ENCODE data around the gene FOXK2.

Gene FOXK2

GRCh38 chr17:82613283-82614094, 94.0 kb downstream of the FOXK2 start:
- H3K9ac ChIP-seq (ENCODE audit: low read length in 2 of 2) = no peak overlapping the region
- H3K9me3 ChIP-seq (ENCODE audit: control insufficient read depth in 2 of 2, low read length in 2 of 2) = no peaks in the 10 kb centered on the region
- no peak overlapping the region for H3K4me3 ChIP-seq (ENCODE audit: low read length in 2 of 2)
- no peak overlapping the region for H3K27ac ChIP-seq (ENCODE audit: low read length)
- H3K27me3 ChIP-seq (ENCODE audit: control insufficient read depth in 1 of 2, insufficient read depth in 2 of 2, low read length in 2 of 2) = no peaks in the 10 kb centered on the region
- peaks cover 31 to 39% of the 10 kb centered on the region in 2 donors for H3K36me3 ChIP-seq (ENCODE audit: control insufficient read depth in 2 of 2, insufficient read depth in 2 of 2, low read length in 2 of 2)
- no peaks in the 10 kb centered on the region for H3K4me1 ChIP-seq (ENCODE audit: control insufficient read depth, insufficient read depth, low read length)

DNA sequence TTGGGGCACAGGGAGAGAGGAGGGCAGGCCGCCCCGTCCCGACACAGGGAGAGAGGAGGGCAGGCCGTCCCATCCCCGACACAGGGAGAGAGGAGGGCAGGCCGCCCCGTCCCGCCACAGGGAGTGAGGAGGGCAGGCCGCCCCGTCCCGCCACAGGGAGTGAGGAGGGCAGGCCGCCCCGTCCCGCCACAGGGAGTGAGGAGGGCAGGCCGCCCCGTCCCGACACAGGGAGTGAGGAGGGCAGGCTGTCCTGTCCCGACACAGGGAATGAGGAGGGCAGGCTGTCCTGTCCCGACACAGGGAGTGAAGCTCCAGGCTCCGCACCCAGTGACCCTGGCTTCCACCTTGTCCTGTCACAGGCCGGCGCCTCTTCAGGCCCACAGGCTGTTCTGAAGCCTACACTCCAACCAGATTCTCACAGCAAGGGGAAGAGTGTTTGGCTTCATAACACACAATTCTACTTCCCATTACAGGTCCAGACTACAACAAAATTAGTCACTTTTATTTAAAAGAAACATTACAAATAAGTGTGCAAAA, 94.6 kb downstream of the FOXK2 start:
- no peaks in the 10 kb centered on the region for H3K27me3 ChIP-seq (ENCODE audit: control insufficient read depth in 1 of 2, insufficient read depth in 2 of 2, low read length in 2 of 2)
- no peak overlapping the region for H3K27ac ChIP-seq (ENCODE audit: low read length)

DNA sequence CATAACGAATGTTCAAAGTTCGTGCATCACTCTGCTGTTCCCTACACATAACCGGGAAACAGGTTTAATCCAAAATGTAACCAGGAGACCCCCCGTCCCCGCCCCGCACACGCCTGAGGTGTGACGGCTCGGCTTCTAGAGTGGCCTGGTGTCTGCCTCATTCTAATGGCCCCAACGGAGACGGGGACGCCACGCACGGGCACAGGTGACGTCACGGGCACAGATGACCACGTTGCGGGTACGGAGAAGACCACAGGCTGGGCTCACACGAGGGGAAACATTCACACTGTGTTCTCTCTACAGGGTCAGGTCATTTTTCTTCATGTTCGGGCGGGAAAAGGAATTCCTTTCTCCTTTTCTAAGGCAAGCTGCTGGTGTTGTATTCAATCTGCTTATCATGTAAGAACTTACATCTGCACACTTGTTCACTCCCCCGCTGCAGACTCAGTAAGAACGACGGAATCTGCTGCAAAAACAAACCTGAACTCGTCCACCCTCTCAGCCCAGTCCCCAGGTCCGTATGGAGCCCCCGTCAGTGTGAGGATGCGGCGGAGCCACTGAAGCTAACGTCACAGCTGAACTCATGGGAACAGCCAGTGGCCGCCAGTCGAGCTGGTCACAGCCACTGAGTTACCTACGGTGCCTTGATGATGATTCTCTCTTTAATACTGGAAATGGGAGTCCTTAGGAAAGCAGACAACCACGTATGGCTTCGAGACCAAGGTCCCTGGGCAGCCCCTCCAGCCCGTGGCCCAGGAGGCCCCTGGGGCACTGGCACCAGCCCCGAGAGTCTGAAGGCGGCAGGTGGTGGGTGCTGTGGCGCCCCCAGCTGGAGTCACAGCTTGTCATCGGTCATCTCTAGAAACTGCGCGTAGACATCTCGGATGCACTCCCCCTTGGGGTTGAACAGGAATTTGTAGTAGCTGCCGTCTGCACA, 95.8 kb downstream of the FOXK2 start:
- H3K9ac ChIP-seq (ENCODE audit: low read length in 2 of 2) = no peak overlapping the region
- no peaks in the 10 kb centered on the region for H3K9me3 ChIP-seq (ENCODE audit: control insufficient read depth in 2 of 2, low read length in 2 of 2)
- peaks cover 37 to 45% of the 10 kb centered on the region in 2 donors for H3K36me3 ChIP-seq (ENCODE audit: control insufficient read depth in 2 of 2, insufficient read depth in 2 of 2, low read length in 2 of 2)
- no peaks in the 10 kb centered on the region for H3K27me3 ChIP-seq (ENCODE audit: control insufficient read depth in 1 of 2, insufficient read depth in 2 of 2, low read length in 2 of 2)
- H3K4me3 ChIP-seq (ENCODE audit: low read length in 2 of 2) = no peak overlapping the region
- H3K27ac ChIP-seq (ENCODE audit: low read length) = no peak overlapping the region
- no peaks in the 10 kb centered on the region for H3K4me1 ChIP-seq (ENCODE audit: control insufficient read depth, insufficient read depth, low read length)

More for the DNA sequence above, 94.6 kb downstream of the FOXK2 start:
- H3K36me3 ChIP-seq (ENCODE audit: control insufficient read depth in 2 of 2, insufficient read depth in 2 of 2, low read length in 2 of 2) = peaks cover 38 to 41% of the 10 kb centered on the region in 2 donors
- no peaks in the 10 kb centered on the region for H3K9me3 ChIP-seq (ENCODE audit: control insufficient read depth in 2 of 2, low read length in 2 of 2)
- no peak overlapping the region for H3K9ac ChIP-seq (ENCODE audit: low read length in 2 of 2)
- H3K4me1 ChIP-seq (ENCODE audit: control insufficient read depth, insufficient read depth, low read length) = no peaks in the 10 kb centered on the region
- no peak overlapping the region for H3K4me3 ChIP-seq (ENCODE audit: low read length in 2 of 2)

- no peaks in the 10 kb centered on the region for H3K27me3 ChIP-seq (ENCODE audit: control insufficient read depth in 1 of 2, insufficient read depth in 2 of 2, low read length in 2 of 2)
- H3K4me3 ChIP-seq (ENCODE audit: low read length in 2 of 2) = no peak overlapping the region
- H3K9ac ChIP-seq (ENCODE audit: low read length in 2 of 2) = no peak overlapping the region
- H3K36me3 ChIP-seq (ENCODE audit: control insufficient read depth in 2 of 2, insufficient read depth in 2 of 2, low read length in 2 of 2) = peaks cover 42 to 46% of the 10 kb centered on the region in 2 donors
- no peaks in the 10 kb centered on the region for H3K4me1 ChIP-seq (ENCODE audit: control insufficient read depth, insufficient read depth, low read length)
- no peaks in the 10 kb centered on the region for H3K9me3 ChIP-seq (ENCODE audit: control insufficient read depth in 2 of 2, low read length in 2 of 2)
- H3K27ac ChIP-seq (ENCODE audit: low read length) = no peak overlapping the region
Measured at GRCh38 chr17:82616021-82616711, 96.6 kb downstream of the FOXK2 start.

DNA sequence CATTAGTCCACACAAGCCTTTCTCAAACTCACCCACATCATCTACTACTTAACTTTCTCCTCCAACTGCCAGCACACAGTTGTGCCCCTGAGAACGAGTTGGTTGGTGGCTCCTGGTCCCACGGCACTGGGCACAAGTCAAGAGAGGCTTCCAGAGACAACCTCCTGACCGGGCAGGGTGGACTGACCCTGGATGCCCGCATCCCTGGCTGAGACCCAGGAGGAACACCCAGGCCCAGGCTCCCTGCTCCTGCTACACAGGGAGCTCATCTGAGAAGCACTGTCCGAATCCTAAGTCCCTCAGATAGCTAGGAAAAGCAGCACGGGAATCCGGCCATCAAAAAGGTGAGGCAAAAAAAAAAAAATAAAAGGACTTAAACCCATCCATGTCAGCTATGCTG, 99.7 kb downstream of the FOXK2 start:
- H3K36me3 ChIP-seq (ENCODE audit: control insufficient read depth in 2 of 2, insufficient read depth in 2 of 2, low read length in 2 of 2) = peaks cover 50 to 54% of the 10 kb centered on the region in 2 donors

DNA sequence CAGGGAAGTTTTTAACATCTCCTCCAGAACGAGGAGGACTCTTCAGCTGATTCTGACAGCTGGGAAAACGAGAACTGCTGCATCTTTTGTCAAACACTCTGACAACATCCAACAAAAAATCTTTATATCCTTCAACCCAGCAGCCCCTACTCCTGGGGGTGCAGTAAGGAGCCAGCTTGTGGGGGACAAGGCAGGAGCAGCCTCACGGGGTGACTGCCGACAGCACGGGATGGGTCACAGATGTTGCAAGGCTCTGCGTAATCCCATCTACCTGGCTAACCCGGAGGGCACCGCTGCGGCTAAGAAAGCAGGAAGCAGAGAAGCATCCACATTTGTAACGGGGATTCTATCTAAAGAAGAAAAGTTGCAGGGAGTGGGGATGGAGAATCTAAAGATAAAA, 100.1 kb downstream of the FOXK2 start:
- Histone ChIP-seq H3K27me3 (ENCODE audit: control insufficient read depth in 1 of 2, insufficient read depth in 2 of 2, low read length in 2 of 2) (no peaks in the 10 kb centered on the region), H3K4me3 (ENCODE audit: low read length in 2 of 2) (no peak overlapping the region), H3K27ac (ENCODE audit: low read length) (no peak overlapping the region), H3K4me1 (ENCODE audit: control insufficient read depth, insufficient read depth, low read length) (no peaks in the 10 kb centered on the region), H3K9me3 (ENCODE audit: control insufficient read depth in 2 of 2, low read length in 2 of 2) (no peaks in the 10 kb centered on the region), H3K9ac (ENCODE audit: low read length in 2 of 2) (no peak overlapping the region), H3K36me3 (ENCODE audit: control insufficient read depth in 2 of 2, insufficient read depth in 2 of 2, low read length in 2 of 2) (peaks cover 50 to 54% of the 10 kb centered on the region in 2 donors)

More for the DNA sequence above, 99.7 kb downstream of the FOXK2 start:
- Histone ChIP-seq H3K27me3 (ENCODE audit: control insufficient read depth in 1 of 2, insufficient read depth in 2 of 2, low read length in 2 of 2) (no peaks in the 10 kb centered on the region), H3K9me3 (ENCODE audit: control insufficient read depth in 2 of 2, low read length in 2 of 2) (no peaks in the 10 kb centered on the region), H3K27ac (ENCODE audit: low read length) (no peak overlapping the region), H3K4me1 (ENCODE audit: control insufficient read depth, insufficient read depth, low read length) (no peaks in the 10 kb centered on the region), H3K9ac (ENCODE audit: low read length in 2 of 2) (no peak overlapping the region), H3K4me3 (ENCODE audit: low read length in 2 of 2) (no peak overlapping the region)

DNA sequence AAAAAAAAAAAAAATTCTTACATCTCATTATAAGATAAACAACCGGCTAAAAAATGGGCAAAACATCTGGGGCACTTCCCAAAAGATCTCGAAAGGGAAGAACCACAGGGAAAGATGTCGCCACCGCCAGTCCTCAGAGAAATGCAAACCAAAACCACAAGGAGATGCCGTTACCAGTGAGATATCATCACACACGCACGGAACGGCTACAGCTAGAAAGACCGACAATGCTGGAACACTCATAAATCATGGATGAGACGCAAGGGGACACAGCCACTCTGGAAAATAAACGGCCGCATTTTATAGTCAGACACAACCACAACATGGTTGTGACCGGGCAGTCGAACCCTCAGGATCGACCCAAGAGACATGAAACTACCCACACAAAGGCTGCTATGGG, 104.2 kb downstream of the FOXK2 start:
- H3K27me3 ChIP-seq (ENCODE audit: control insufficient read depth in 1 of 2, insufficient read depth in 2 of 2, low read length in 2 of 2) = no peaks in the 10 kb centered on the region
- H3K9ac ChIP-seq (ENCODE audit: low read length in 2 of 2) = no peak overlapping the region
- no peak overlapping the region for H3K27ac ChIP-seq (ENCODE audit: low read length)
- H3K4me1 ChIP-seq (ENCODE audit: control insufficient read depth, insufficient read depth, low read length) = no peaks in the 10 kb centered on the region
- H3K36me3 ChIP-seq (ENCODE audit: control insufficient read depth in 2 of 2, insufficient read depth in 2 of 2, low read length in 2 of 2) = peaks cover 46 to 49% of the 10 kb centered on the region in 2 donors
- H3K9me3 ChIP-seq (ENCODE audit: control insufficient read depth in 2 of 2, low read length in 2 of 2) = no peaks in the 10 kb centered on the region
- H3K4me3 ChIP-seq (ENCODE audit: low read length in 2 of 2) = no peak overlapping the region

DNA sequence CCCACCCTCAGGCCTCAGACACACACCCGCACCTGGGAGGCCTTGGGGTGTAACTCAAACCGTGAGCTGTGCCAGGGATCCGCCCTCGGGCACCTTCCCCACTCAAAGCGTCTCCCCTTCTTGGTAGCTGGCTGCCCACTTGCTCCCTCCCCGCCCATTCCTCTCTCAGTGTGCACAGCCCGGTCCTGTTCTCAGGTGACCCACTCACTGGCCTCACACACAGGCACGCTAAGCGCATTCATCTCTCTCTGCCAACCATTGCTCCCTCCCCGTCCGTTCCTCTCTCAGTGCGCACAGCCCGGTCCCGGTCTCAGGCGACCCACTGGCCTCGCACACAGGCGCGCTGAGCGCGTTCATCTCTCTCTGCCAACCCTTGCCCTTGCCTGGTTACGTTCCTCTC, 107.9 kb downstream of the FOXK2 start:
- Histone ChIP-seq H3K36me3 (ENCODE audit: control insufficient read depth in 2 of 2, insufficient read depth in 2 of 2, low read length in 2 of 2) (peaks cover 28 to 45% of the 10 kb centered on the region in 2 donors), H3K27ac (ENCODE audit: low read length) (no peak overlapping the region), H3K9ac (ENCODE audit: low read length in 2 of 2) (no peak overlapping the region), H3K4me1 (ENCODE audit: control insufficient read depth, insufficient read depth, low read length) (no peaks in the 10 kb centered on the region), H3K4me3 (ENCODE audit: low read length in 2 of 2) (no peak overlapping the region), H3K9me3 (ENCODE audit: control insufficient read depth in 2 of 2, low read length in 2 of 2) (no peaks in the 10 kb centered on the region), H3K27me3 (ENCODE audit: control insufficient read depth in 1 of 2, insufficient read depth in 2 of 2, low read length in 2 of 2) (no peaks in the 10 kb centered on the region)

DNA sequence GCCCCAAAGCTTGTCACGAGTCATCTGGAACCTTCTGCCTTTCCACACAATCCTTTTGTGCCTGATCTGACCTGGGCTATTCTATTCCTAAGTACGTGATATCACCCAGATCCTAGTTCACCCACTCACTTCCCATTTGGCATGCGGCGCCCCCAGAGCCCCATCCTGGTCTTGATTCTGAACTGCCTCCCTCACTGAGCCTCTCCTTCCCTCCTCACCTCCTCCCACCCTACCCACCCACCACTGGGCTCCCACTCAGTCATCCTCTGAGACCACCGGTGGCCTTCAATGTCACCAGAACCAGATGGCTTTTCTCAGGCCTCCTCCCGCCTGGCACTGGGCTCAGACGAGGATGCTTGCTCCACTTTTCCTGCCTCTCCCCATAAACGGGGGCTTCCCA, 110.2 kb downstream of the FOXK2 start:
- Histone ChIP-seq H3K4me1 (ENCODE audit: control insufficient read depth, insufficient read depth, low read length) (no peaks in the 10 kb centered on the region), H3K4me3 (ENCODE audit: low read length in 2 of 2) (no peak overlapping the region), H3K36me3 (ENCODE audit: control insufficient read depth in 2 of 2, insufficient read depth in 2 of 2, low read length in 2 of 2) (peaks cover 27 to 45% of the 10 kb centered on the region in 2 donors), H3K27ac (ENCODE audit: low read length) (no peak overlapping the region), H3K9ac (ENCODE audit: low read length in 2 of 2) (no peak overlapping the region), H3K9me3 (ENCODE audit: control insufficient read depth in 2 of 2, low read length in 2 of 2) (no peaks in the 10 kb centered on the region), H3K27me3 (ENCODE audit: control insufficient read depth in 1 of 2, insufficient read depth in 2 of 2, low read length in 2 of 2) (no peaks in the 10 kb centered on the region)

GRCh38 chr17:82630212-82630611, 110.7 kb downstream of the FOXK2 start:
- H3K4me3 ChIP-seq (ENCODE audit: low read length in 2 of 2) = no peak overlapping the region
- peaks cover 24 to 42% of the 10 kb centered on the region in 2 donors for H3K36me3 ChIP-seq (ENCODE audit: control insufficient read depth in 2 of 2, insufficient read depth in 2 of 2, low read length in 2 of 2)
- H3K9me3 ChIP-seq (ENCODE audit: control insufficient read depth in 2 of 2, low read length in 2 of 2) = no peaks in the 10 kb centered on the region
- no peak overlapping the region for H3K9ac ChIP-seq (ENCODE audit: low read length in 2 of 2)
- no peaks in the 10 kb centered on the region for H3K4me1 ChIP-seq (ENCODE audit: control insufficient read depth, insufficient read depth, low read length)
- H3K27me3 ChIP-seq (ENCODE audit: control insufficient read depth in 1 of 2, insufficient read depth in 2 of 2, low read length in 2 of 2) = no peaks in the 10 kb centered on the region
- H3K27ac ChIP-seq (ENCODE audit: low read length) = no peak overlapping the region
